ENCODE data around the gene CADPS2.
"Not testable (repeated sequence)": the region's sequence is repeated elsewhere in the genome, so short reads cannot be mapped to it uniquely, and the experiment has no call there.

Gene CADPS2

DNA sequence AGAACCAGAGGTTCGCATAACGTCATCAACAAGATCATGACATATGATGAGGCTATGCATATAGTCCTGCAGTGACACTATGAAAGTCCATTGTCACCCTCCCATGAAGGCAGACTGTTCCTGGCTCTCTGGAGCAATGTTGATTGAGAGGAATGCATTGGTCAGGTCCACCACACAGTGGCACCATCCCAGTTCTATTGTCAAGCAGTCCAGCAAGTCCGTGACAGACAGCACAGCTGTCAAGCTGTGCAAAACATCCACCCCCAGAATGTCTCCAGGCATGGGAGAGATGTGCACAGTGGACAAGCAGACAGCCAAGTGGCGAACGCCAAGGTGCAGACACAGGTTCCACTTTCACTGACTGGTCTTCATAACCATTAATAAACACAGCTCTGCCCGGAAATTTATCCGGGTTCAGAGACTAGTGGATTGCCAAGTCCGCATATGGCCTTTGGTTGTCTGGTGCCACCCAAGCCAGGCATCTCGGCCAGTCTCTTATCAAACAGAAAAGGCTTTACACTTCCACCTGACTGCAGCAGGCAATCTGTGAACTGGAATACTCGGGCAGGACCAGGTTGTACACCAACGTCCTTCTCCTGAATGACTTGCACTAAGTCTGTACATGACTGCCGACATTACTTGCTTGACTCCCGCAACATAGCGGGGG lies 194.6 kb downstream of the CADPS2 start:
- Histone ChIP-seq H3K4me1 (ENCODE audit: control insufficient read depth, insufficient read depth, low read length) (peaks cover 21% of the 10 kb centered on the region), H3K36me3 (ENCODE audit: control insufficient read depth, insufficient read depth, low read length) (no peaks in the 10 kb centered on the region)

DNA sequence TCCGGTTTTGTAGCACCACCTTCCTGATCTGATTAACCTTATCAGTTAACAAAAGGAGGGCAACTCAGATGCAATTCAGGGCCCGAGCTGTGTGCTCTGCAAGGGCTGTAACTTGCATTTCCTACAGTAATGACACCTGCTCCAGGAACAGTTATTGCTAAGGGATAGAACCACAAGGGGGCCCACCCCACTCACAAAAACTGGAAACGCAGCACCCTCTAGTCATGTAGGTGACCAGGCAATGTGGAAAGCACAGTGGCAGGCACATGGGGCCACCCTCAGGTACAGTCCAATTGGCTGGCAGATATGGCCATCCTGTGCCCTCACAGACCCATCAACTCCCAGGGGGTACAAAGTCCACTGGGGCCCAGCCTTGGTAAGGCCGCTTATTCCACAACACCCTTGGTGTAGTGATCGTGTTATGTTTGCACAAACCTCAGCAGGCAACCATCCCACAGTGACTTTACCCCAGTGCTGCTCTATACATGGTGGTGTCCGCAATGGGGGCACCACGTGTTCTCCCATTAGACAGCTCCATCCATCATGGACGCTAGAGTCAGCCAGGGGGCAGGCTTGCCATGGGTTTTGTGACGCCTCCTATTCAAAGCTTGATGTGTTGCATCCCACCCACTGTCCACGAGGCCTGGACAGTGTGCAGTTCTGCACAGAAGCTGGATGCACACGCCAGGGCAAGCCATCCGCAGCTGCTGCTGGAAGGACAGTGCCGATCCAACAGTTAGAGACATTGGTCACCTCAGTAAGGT lies 196.7 kb downstream of the CADPS2 start:
- Histone ChIP-seq H3K9ac (ENCODE audit: low read depth, low read length) (no peak overlapping the region), H3K27me3 (ENCODE audit: control insufficient read depth, insufficient read depth, low read length) (no peaks in the 10 kb centered on the region), H3K4me1 (ENCODE audit: control insufficient read depth, insufficient read depth, low read length) (peaks cover 25% of the 10 kb centered on the region), H3K27ac (ENCODE audit: low read depth, low read length) (no peak overlapping the region), H3K36me3 (ENCODE audit: control insufficient read depth, insufficient read depth, low read length) (no peaks in the 10 kb centered on the region), H3K9me3 (ENCODE audit: control insufficient read depth, insufficient read depth, low read length) (peaks cover 13% of the 10 kb centered on the region), H3K4me3 (ENCODE audit: low read depth, low read length) (no peak overlapping the region)

More for the DNA sequence above, 194.6 kb downstream of the CADPS2 start:
- H3K9me3 ChIP-seq (ENCODE audit: control insufficient read depth, insufficient read depth, low read length): peaks cover 13% of the 10 kb centered on the region
- H3K27me3 ChIP-seq (ENCODE audit: control insufficient read depth, insufficient read depth, low read length): no peaks in the 10 kb centered on the region
- H3K9ac ChIP-seq (ENCODE audit: low read depth, low read length): no peak overlapping the region
- H3K27ac ChIP-seq (ENCODE audit: low read depth, low read length): no peak overlapping the region
- no peak overlapping the region for H3K4me3 ChIP-seq (ENCODE audit: low read depth, low read length)

DNA sequence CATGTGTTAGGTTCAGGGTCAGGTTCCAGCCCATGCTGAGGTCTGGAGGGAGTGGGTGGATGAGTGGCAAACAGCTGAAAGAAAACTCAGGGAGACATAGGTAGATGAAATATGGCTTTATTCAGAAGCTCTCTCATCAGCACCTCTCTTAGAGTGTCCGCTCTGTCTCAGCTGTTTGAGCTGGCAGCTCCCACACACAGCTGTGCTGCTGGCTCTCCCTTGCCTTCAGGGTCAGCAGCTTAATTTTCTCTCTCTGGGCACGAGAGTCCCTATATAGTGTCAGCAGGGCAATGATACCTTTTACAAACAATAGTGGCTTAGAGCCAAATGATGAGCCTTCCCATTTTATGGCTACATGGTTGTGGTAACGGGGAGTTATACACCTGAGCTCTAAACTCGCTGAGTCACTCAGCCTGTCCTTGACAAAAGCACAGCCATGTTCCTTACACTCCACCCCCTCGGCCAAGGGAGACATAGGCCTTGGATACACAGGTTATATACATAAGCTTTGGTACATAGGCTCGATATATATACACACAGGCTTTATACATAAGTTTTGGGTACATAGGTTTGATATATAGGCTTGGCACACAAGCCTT lies 197.8 kb downstream of the CADPS2 start:
- Histone ChIP-seq H3K9me3 (ENCODE audit: control insufficient read depth, insufficient read depth, low read length) (peaks cover 13% of the 10 kb centered on the region), H3K36me3 (ENCODE audit: control insufficient read depth, insufficient read depth, low read length) (no peaks in the 10 kb centered on the region), H3K4me1 (ENCODE audit: control insufficient read depth, insufficient read depth, low read length) (peaks cover 25% of the 10 kb centered on the region), H3K9ac (ENCODE audit: low read depth, low read length) (no peak overlapping the region), H3K27me3 (ENCODE audit: control insufficient read depth, insufficient read depth, low read length) (no peaks in the 10 kb centered on the region), H3K4me3 (ENCODE audit: low read depth, low read length) (no peak overlapping the region), H3K27ac (ENCODE audit: low read depth, low read length) (no peak overlapping the region)

DNA sequence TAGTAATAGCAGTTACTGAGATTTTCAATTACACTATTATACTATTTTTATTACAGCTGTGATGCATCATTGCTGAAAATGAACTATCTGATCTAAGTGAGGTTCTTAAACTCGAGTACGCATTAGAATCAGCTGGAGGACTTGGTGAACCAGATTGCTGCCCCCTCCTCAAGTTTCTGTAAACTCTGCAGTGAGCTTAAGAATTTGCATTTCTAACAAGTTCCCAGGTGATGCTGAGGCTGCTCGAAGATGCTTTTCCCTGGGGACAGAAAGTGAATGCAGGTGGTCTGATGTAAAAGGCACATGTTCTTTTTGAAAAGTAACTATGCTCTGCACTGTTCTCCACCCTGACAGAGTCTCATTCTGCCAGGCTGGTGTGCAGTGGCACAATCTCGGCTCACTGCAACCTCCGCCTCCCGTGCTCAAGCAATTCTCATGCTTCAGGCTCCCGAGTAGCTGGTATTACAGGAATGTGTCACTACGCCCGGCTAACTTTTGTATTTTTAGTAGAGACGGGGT lies 199.8 kb downstream of the CADPS2 start:
- Histone ChIP-seq H3K36me3 (ENCODE audit: control insufficient read depth, insufficient read depth, low read length) (no peaks in the 10 kb centered on the region), H3K9me3 (ENCODE audit: control insufficient read depth, insufficient read depth, low read length) (no peaks in the 10 kb centered on the region), H3K27me3 (ENCODE audit: control insufficient read depth, insufficient read depth, low read length) (no peaks in the 10 kb centered on the region), H3K4me3 (ENCODE audit: low read depth, low read length) (no peak overlapping the region), H3K9ac (ENCODE audit: low read depth, low read length) (no peak overlapping the region), H3K27ac (ENCODE audit: low read depth, low read length) (no peak overlapping the region), H3K4me1 (ENCODE audit: control insufficient read depth, insufficient read depth, low read length) (peaks cover 25% of the 10 kb centered on the region)

DNA sequence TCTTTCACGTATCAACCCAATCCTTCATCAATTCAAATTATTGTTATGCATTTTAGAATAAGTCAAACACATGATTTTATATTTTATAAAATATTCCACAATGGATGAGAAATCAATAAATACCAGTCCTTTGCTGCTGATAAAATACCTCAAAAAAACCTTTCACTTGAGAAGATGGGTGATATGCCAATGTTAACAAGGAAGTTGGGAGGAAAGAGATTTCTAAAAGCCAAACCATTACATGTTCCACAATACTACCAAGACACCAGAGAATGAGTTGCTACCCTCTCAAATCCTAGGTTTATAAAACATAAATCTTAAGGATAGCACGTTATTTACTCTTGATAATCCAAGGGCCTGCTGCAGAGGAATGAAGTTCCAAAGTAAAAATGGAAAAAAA lies 201.8 kb downstream of the CADPS2 start:
- H3K27me3 ChIP-seq (ENCODE audit: control insufficient read depth, insufficient read depth, low read length): no peaks in the 10 kb centered on the region
- no peak overlapping the region for H3K4me3 ChIP-seq (ENCODE audit: low read depth, low read length)
- H3K4me1 ChIP-seq (ENCODE audit: control insufficient read depth, insufficient read depth, low read length): peaks cover 33% of the 10 kb centered on the region

DNA sequence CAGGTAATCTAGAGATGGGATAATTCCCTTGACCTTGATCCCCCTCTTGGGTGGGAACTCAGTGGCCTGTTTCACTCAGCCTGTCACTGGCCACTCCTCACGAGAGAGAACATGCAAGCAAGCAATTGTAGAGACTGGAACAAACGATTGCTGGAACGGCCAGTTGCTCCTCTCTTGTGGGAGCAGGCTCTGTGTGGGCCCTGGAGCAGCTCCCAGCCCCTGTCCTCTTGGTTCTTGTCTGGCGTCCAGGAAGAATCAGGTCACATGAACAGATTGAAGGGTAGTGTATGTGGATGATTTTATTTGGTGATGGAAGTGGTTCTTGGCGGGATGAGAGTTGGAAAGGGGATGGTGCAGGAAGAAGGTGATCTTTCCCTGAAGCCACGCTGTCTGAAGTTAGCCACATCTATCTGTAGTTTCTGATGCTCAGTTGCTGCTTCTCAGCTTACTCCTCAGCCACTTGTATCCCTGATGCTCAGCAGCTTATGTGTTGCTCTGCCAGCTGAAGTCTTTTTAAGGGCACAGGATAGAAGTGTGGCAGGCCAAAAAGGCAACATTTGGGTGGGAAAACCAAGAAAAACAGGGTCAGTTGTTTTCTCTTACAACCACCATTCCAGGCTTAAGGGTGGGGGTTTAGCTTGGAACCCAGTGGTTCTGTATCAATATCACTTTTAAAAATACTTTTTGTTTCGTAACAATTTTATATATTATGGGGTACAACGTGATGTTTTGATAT lies 203.3 kb downstream of the CADPS2 start:
- no peaks in the 10 kb centered on the region for H3K27me3 ChIP-seq (ENCODE audit: control insufficient read depth, insufficient read depth, low read length)

More for the DNA sequence above, 201.8 kb downstream of the CADPS2 start:
- H3K9ac ChIP-seq (ENCODE audit: low read depth, low read length): no peak overlapping the region
- H3K36me3 ChIP-seq (ENCODE audit: control insufficient read depth, insufficient read depth, low read length): no peaks in the 10 kb centered on the region
- no peak overlapping the region for H3K27ac ChIP-seq (ENCODE audit: low read depth, low read length)
- H3K9me3 ChIP-seq (ENCODE audit: control insufficient read depth, insufficient read depth, low read length): no peaks in the 10 kb centered on the region

DNA sequence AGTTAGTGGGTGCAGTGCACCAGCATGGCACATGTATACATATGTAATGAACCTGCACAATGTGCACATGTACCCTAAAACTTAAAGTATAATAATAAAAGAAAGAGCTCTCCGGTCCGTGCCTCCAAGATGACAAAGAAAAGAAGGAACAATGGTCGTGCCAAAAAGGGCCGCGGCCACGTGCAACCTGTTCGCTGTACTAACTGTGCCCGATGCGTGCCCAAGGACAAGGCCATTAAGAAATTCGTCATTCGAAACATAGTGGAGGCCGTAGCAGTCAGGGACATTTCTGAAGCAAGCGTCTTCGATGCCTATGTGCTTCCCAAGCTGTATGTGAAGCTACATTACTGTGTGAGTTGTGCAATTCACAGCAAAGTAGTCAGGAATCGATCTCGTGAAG lies 205.1 kb downstream of the CADPS2 start:
- not testable (repeated sequence) for H3K27me3 ChIP-seq (ENCODE audit: control insufficient read depth, insufficient read depth, low read length); H3K4me3 ChIP-seq (ENCODE audit: low read depth, low read length); H3K9ac ChIP-seq (ENCODE audit: low read depth, low read length); H3K9me3 ChIP-seq (ENCODE audit: control insufficient read depth, insufficient read depth, low read length); H3K27ac ChIP-seq (ENCODE audit: low read depth, low read length); H3K36me3 ChIP-seq (ENCODE audit: control insufficient read depth, insufficient read depth, low read length)
- peaks cover 46% of the 10 kb centered on the region for H3K4me1 ChIP-seq (ENCODE audit: control insufficient read depth, insufficient read depth, low read length)

More for the DNA sequence above, 203.3 kb downstream of the CADPS2 start:
- no peaks in the 10 kb centered on the region for H3K9me3 ChIP-seq (ENCODE audit: control insufficient read depth, insufficient read depth, low read length)
- H3K4me1 ChIP-seq (ENCODE audit: control insufficient read depth, insufficient read depth, low read length): peaks cover 42% of the 10 kb centered on the region
- H3K9ac ChIP-seq (ENCODE audit: low read depth, low read length): no peak overlapping the region
- no peak overlapping the region for H3K27ac ChIP-seq (ENCODE audit: low read depth, low read length)
- no peaks in the 10 kb centered on the region for H3K36me3 ChIP-seq (ENCODE audit: control insufficient read depth, insufficient read depth, low read length)
- no peak overlapping the region for H3K4me3 ChIP-seq (ENCODE audit: low read depth, low read length)

DNA sequence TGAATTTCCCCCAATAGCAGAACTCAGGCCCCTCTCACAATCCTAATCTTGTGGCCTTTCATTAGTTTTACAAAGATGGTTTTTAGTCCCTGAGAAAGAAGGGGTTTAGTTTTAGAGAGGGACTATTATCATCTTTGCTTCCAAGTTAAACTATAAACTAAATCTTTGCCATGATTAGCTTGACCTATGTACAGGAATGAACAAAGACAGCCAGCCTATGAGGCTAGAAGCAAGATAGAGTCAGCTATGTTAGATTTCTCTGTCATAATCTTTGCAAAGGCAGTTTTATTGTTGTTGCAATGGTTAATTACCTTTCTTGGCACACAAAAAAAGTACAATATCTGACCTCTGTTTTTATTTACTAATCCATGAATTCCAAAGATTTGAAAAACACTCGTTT lies 206.4 kb downstream of the CADPS2 start:
- Histone ChIP-seq H3K9me3 (ENCODE audit: control insufficient read depth, insufficient read depth, low read length) (no peaks in the 10 kb centered on the region), H3K9ac (ENCODE audit: low read depth, low read length) (peak overlapping the region; percentile 39), H3K27me3 (ENCODE audit: control insufficient read depth, insufficient read depth, low read length) (no peaks in the 10 kb centered on the region), H3K27ac (ENCODE audit: low read depth, low read length) (peak overlapping the region; percentile 84), H3K4me1 (ENCODE audit: control insufficient read depth, insufficient read depth, low read length) (peaks cover 34% of the 10 kb centered on the region), H3K4me3 (ENCODE audit: low read depth, low read length) (no peak overlapping the region), H3K36me3 (ENCODE audit: control insufficient read depth, insufficient read depth, low read length) (no peaks in the 10 kb centered on the region)

DNA sequence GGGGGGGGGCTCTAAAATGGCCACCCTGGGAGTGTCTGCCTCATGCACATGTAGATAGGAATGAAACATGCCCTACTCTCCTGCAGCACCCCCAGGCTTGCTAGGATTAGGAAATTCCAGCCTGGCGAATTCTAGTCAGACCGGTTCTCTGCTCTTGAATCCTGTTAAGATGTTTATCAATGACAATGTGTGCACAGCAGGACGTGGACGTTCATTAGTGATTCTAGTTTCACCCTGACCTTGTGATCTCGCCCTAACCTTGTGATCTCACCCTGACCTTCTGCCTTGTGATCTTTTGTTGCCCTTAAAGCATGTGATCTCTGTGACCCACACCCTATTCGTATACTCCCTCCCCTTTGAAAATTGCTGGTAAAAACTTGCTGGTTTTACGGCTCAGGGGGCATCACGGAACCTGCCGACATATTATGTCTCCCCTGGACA lies 207.0 kb downstream of the CADPS2 start:
- Histone ChIP-seq H3K4me1 (ENCODE audit: control insufficient read depth, insufficient read depth, low read length) (peaks cover 34% of the 10 kb centered on the region), H3K9ac (ENCODE audit: low read depth, low read length) (peak overlapping the region; percentile 39; the same call in 1 of the 2 replicates), H3K27ac (ENCODE audit: low read depth, low read length) (peak overlapping the region; percentile 84)
- not testable (repeated sequence) for H3K9me3 ChIP-seq (ENCODE audit: control insufficient read depth, insufficient read depth, low read length); H3K36me3 ChIP-seq (ENCODE audit: control insufficient read depth, insufficient read depth, low read length); H3K27me3 ChIP-seq (ENCODE audit: control insufficient read depth, insufficient read depth, low read length); H3K4me3 ChIP-seq (ENCODE audit: low read depth, low read length)

DNA sequence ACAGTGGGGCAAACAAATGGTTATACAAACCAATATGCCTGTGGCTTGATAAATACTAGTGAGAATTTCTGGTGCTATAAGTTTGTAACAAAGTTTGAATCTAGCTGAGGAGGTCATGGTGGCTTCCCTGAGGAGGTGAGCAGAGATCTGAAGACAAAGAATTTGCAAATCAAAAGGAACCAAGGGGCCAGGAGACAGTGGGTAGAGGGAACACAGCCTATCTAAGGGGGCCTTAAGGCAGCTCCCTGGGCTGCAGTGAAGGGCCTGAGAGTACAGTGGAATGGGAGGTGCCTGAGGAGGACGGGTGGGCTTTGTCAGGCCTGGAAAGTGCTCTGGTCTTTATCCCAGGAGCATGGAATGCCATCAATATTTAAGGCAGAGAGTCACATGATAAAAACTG lies 209.1 kb downstream of the CADPS2 start:
- Histone ChIP-seq H3K9me3 (ENCODE audit: control insufficient read depth, insufficient read depth, low read length) (no peaks in the 10 kb centered on the region; the same call in 1 of the 2 replicates), H3K4me1 (ENCODE audit: control insufficient read depth, insufficient read depth, low read length) (peaks cover 34% of the 10 kb centered on the region), H3K36me3 (ENCODE audit: control insufficient read depth, insufficient read depth, low read length) (no peaks in the 10 kb centered on the region), H3K27ac (ENCODE audit: low read depth, low read length) (no peak overlapping the region), H3K9ac (ENCODE audit: low read depth, low read length) (no peak overlapping the region), H3K27me3 (ENCODE audit: control insufficient read depth, insufficient read depth, low read length) (no peaks in the 10 kb centered on the region), H3K4me3 (ENCODE audit: low read depth, low read length) (no peak overlapping the region)

Data from HUES48 (cell line).